Measurements from ENCODE around the gene LCE1D.

- TF ChIP-seq TAF1 (IDR thresholded peaks at IDR 0.05; ENCODE audit: borderline replicate concordance, low read depth, low read length) (no peak), POLR2A (IDR thresholded peaks at IDR 0.05; ENCODE audit: low read depth, low read length) (no peak)
Observed at GRCh38 chr1:152761609-152762213, 34.8 kb upstream of the LCE1D start.

All from GM12892 (cell line).